Tibial nerve (tissue), 3 donors: ENCODE measurements around the gene ATP1A1.

ENCODE experiments used
- POLR2A ChIP-seq, 2 donors: fragments of 450-650 bp; IDR thresholded peaks; one replicate each; pipeline ENCODE4 v1.6.1; 2017; ENCODE audit warnings: antibody characterized with exemption in 2 of 2, mild to moderate bottlenecking in 2 of 2, moderate library complexity in 2 of 2
- TF ChIP-seq, protein P1 (sequence below), 5 experiments: fragments of 200-600 bp in 3 of 5; fragments of 450-650 bp in 2 of 5; sonication (generic) in 3 of 5; IDR thresholded peaks; one replicate each; pipeline ENCODE4 v1.5.1; 2016 to 2019; ENCODE audit warnings: antibody characterized with exemption in 5 of 5, mild to moderate bottlenecking in 3 of 5, moderate library complexity in 2 of 5

DNA sequence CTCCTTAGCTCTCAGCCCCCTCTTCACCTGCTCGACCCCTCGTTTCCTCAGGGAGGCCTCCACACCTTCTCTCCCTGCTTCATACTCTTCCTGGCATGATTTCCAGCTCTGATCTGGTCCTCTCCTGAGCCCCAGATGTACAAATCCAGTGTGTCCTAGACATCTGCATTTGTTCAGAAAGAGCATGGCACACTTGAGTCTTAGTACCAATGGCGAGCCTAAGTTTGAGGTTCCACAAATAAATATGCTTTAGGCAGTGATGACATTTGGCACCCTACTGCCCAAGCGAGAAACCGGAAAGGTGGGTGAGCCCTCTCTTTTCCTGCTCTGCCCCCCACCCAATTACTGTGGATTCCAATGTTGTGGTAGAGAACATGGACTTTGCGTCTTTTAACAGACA, 34.0 kb downstream of the ATP1A1 start:
- TF ChIP-seq, protein P1, sequence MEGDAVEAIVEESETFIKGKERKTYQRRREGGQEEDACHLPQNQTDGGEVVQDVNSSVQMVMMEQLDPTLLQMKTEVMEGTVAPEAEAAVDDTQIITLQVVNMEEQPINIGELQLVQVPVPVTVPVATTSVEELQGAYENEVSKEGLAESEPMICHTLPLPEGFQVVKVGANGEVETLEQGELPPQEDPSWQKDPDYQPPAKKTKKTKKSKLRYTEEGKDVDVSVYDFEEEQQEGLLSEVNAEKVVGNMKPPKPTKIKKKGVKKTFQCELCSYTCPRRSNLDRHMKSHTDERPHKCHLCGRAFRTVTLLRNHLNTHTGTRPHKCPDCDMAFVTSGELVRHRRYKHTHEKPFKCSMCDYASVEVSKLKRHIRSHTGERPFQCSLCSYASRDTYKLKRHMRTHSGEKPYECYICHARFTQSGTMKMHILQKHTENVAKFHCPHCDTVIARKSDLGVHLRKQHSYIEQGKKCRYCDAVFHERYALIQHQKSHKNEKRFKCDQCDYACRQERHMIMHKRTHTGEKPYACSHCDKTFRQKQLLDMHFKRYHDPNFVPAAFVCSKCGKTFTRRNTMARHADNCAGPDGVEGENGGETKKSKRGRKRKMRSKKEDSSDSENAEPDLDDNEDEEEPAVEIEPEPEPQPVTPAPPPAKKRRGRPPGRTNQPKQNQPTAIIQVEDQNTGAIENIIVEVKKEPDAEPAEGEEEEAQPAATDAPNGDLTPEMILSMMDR (IDR thresholded peaks at IDR 0.05): no peak
- TF ChIP-seq POLR2A (IDR thresholded peaks at IDR 0.05): no peak
